Fibroblast of villous mesenchyme (primary cell): Measurements from ENCODE around the gene CCDC181. TPM values are rescaled to one million over a fixed set of nuclear protein-coding genes. Genes with fewer than 3 reads are reported as not detected.
"Not testable (repeated sequence)": the region's sequence is repeated elsewhere in the genome, so short reads cannot be mapped to it uniquely, and the experiment has no call there.

Source experiments
- DNase-seq: peaks from one replicate; pipeline ENCODE4 v3.0.0-alpha.2; 2010; ENCODE audit warnings: low read depth
- H3K4me3 ChIP-seq: 2 replicates; pipeline ENCODE4 v1.5.1; 2011; ENCODE audit warnings: low read depth, mild to moderate bottlenecking, low read length
- total RNA-seq: library from RNA; depleted of rRNA; stranded (reverse); fragments of >200 nt; gene quantifications from 2 replicates; pipeline ENCODE4 v1.2.3, GENCODE V29; 2012
- TF ChIP-seq, protein P1 (sequence below): IDR thresholded peaks from 2 replicates; pipeline ENCODE4 v1.5.1; 2012; ENCODE audit warnings: low read depth, mild to moderate bottlenecking, low read length; ENCODE audit not compliant: insufficient read depth

CCDC181 gene
- total RNA-seq, 1 donor = 0.86 TPM

DNA sequence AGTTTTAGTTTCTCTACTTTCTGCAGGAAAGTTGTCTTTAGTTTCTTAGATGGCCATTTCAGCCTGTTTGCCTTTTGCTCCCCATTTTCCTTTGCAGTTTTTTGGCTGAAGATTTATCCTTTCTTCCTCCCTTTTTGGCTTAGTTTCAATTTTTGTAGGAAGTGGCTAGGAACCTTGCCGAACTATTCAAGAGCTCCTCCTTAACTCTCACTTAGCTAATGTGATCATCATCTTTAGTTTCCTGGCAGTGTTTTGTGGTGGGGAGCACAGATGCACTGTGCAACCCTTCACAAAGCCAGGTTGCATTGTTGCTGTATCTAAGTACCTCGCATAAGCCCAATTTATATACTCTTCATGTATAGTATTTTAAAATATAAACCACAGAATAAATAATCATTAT, 28.8 kb upstream of the CCDC181 start:
- no peak overlapping the region for H3K4me3 ChIP-seq
- TF ChIP-seq, protein P1, sequence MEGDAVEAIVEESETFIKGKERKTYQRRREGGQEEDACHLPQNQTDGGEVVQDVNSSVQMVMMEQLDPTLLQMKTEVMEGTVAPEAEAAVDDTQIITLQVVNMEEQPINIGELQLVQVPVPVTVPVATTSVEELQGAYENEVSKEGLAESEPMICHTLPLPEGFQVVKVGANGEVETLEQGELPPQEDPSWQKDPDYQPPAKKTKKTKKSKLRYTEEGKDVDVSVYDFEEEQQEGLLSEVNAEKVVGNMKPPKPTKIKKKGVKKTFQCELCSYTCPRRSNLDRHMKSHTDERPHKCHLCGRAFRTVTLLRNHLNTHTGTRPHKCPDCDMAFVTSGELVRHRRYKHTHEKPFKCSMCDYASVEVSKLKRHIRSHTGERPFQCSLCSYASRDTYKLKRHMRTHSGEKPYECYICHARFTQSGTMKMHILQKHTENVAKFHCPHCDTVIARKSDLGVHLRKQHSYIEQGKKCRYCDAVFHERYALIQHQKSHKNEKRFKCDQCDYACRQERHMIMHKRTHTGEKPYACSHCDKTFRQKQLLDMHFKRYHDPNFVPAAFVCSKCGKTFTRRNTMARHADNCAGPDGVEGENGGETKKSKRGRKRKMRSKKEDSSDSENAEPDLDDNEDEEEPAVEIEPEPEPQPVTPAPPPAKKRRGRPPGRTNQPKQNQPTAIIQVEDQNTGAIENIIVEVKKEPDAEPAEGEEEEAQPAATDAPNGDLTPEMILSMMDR = no peak
- no peak for DNase-seq

DNA sequence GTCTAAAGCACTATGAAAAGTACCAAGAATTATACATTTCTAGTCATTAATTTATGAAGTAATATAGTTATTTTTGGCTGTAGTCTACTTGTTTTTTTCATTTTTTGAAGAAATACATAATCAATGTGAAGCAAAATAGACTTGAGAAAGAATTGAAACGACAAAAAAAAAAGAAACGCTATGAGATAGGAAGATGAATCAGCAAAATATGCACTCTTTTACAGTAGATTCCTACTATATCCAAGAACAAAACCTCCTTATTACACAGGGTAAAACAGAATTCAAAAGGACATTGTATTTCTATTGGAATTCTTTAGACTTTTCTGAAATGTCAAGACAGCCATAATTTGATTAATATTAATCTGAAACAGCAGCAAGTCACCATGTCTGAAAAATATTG, 25.6 kb upstream of the CCDC181 start:
- TF ChIP-seq, protein P1 = no peak
- DNase-seq = no peak
- no peak overlapping the region for H3K4me3 ChIP-seq

DNA sequence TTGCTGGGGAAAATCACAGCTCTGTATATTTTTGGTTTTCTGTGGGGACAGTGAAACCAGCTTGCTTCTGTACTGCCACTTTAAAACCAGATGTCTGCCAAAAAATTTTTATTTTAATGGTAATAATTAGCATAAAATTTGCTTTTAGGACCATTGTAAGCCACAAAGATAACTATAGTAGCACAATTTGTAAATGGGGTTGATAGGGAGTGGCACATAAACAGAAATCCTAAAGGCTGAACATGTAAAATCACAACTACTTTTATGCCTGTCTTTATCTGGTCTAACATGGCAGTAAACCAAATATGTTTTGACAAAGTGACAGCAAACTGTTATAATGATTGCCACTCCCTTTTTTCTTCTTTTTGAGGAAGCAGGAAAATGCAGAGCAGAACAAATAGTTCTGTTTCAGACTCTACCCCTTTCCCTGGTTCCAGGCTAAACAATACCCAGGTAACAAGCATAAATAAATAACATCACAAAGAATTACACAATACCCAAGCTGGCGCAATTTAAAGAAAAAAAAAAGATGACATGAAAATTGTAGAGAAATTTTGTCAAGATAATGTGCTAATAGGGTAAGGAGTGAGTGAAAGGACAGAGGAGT, 24.0 kb upstream of the CCDC181 start:
- no peak overlapping the region for H3K4me3 ChIP-seq
- TF ChIP-seq, protein P1 = no peak

DNA sequence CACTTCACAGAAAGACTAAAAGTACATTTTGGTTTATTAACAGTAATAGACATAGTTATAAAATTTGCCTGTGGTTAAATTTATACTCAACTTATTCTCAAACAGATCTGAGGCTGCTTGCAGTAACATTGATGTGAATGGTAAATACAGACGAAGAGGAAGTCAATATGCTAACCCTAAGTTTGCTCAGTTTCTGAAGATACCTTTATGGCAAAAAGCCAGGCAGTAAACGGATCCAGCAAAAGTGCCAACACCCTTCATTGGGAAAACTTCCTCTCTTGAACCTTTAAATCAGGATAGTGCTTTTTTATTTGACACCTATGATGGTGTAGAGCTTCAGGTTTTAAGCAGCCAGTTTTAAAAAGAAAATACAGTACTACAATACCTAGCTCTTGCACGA, 16.6 kb upstream of the CCDC181 start:
- TF ChIP-seq, protein P1 = no peak
- no peak for DNase-seq
- no peak overlapping the region for H3K4me3 ChIP-seq

More for the DNA sequence above, 24.0 kb upstream of the CCDC181 start:
- no peak for DNase-seq

DNA sequence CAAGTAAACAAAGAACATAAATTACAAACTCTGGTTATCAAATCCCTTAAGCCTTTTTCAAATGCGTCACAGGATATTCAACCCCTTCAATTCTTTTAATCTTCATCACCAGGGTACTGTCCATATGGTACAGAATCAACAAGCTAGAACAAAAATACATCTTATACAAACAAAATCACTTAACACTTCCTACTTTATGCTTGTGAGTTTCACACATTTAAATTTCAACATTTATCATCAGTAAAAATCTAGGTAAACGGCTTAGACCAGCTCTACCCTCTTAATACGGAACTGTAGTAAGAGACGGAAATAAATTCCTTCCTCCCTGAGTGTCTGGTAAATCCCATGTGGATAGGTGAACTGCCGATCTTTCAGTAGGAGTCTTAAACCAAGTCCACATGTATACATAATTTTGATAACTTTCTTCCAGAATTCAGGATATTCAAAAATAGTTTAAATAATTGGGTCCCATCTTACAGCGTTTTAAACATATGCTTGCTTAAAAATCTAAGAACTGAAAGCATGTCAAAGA, 1.0 kb downstream of the CCDC181 start:
- DNase-seq = no peak
- H3K4me3 ChIP-seq = no peak overlapping the region
- TF ChIP-seq, protein P1 = no peak

DNA sequence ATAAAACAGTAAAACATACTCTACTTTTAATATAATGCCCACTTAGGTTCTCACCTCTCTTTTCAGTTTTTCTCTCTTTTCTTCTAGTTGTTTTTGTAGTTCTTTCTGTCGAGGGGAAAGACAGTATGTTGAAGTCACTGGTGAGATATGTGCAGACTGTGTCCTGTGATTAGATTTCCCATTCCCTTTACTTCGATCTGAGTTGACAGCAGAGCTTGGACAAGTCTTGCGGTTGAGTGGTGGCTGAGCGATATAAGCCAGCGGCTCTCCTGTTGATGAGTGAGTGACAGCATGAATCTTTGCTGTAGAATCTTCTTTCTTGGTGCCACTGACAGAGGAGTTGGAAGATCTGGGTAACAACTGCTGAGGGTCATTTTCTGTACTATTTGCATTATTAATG, 6.0 kb downstream of the CCDC181 start:
- no peak overlapping the region for H3K4me3 ChIP-seq
- TF ChIP-seq, protein P1 = no peak
- DNase-seq = no peak

DNA sequence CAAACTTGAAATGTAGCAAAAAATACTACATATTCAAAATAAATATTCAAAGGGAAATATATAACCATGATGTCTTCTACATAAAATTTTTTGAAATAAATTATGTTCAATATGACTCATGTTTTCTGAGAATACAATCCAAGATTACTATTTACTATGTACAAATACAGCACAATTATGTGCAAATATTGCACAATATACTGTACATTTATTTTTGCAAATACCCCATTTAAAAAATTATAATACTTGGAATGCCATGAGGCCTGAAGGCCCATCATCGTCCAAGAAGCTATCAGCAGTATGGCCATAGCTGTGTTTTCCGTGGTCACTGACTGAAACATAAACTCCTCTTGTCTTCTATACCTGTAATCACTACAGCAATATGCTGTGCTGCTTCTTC, 12.3 kb downstream of the CCDC181 start:
- TF ChIP-seq, protein P1 = no peak
- no peak overlapping the region for H3K4me3 ChIP-seq
- no peak for DNase-seq

DNA sequence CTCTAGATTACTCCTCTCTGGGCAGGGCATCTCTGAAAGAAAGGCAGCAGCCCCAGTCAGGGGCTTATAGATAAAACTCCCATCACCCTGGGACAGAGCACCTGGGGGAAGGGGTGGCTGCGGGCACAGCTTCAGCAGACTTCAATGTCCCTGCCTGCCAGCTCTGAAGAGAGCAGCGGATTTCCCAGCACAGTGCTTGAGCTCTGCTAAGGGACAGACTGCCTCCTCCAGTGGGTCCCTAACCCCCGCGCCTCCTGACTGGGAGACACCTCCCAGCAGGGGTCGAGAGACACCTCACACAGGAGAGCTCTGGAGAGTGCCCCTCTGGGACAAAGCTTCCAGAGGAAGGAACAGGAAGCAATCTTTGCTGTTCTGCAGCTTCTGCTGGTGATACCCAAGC, 18.9 kb downstream of the CCDC181 start:
- H3K4me3 ChIP-seq, DNase-seq: not testable (repeated sequence)

DNA sequence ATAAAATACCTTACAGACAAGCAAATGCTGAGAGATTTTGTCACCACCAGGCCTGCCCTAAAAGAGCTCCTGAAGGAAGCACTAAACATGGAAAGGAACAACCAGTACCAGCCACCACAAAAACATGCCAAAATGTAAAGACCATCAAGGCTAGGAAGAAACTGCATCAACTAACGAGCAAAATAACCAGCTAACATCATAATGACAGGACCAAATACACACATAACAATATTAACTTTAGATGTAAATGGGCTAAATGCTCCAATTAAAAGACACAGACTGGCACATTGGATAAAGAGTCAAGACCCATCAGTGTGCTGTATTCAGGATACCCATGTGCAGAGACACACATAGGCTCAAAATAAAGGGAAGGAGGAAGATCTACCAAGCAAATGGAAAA, 24.7 kb downstream of the CCDC181 start:
- DNase-seq, H3K4me3 ChIP-seq: not testable (repeated sequence)
